Endothelial cell of umbilical vein (primary cell): ENCODE results near the gene IGFBPL1.

Experiments
- EZH2 ChIP-seq: IDR thresholded peaks from 2 replicates; pipeline ENCODE4 v1.6.1; 2012; ENCODE audit warnings: borderline replicate concordance, low read depth, mild to moderate bottlenecking, moderate library complexity, low read length, inconsistent platforms; ENCODE audit not compliant: severe bottlenecking
- FOS ChIP-seq: IDR thresholded peaks from 2 replicates; pipeline ENCODE4 v1.6.1; 2011; ENCODE audit warnings: mild to moderate bottlenecking, low read length, moderate library complexity, borderline replicate concordance; ENCODE audit not compliant: insufficient read depth
- GATA2 ChIP-seq: IDR thresholded peaks from 2 replicates; pipeline ENCODE4 v1.7.0; 2011; ENCODE audit warnings: low read depth, mild to moderate bottlenecking, moderate library complexity, mixed read lengths, low read length; ENCODE audit not compliant: insufficient read length, insufficient read depth
- JUN ChIP-seq: IDR thresholded peaks from 2 replicates; pipeline ENCODE4 v1.6.1; 2011; ENCODE audit warnings: borderline replicate concordance, low read depth; ENCODE audit not compliant: insufficient read length, insufficient read depth
- MYC ChIP-seq: IDR thresholded peaks from one replicate; pipeline ENCODE4 v1.6.1; 2011; ENCODE audit warnings: mild to moderate bottlenecking, low read depth, low read length
- POLR2A ChIP-seq: IDR thresholded peaks from 2 replicates; pipeline ENCODE4 v1.6.1; 2012; ENCODE audit warnings: low read depth, mild to moderate bottlenecking, control low read depth, low read length
- POLR2AphosphoS5 ChIP-seq: IDR thresholded peaks from 2 replicates; pipeline ENCODE4 v1.6.1; 2012; ENCODE audit warnings: low read depth, mild to moderate bottlenecking, control low read depth, low read length, moderate library complexity; ENCODE audit not compliant: insufficient read depth
- TF ChIP-seq, protein P1 (sequence below), 2 donors: IDR thresholded peaks; 1 replicate in 1 of 2; 2 replicates in 1 of 2; pipeline ENCODE4 v1.5.1; 2011; ENCODE audit warnings: low read length in 2 of 2, mild to moderate bottlenecking in 2 of 2, moderate library complexity in 2 of 2, control low read depth in 1 of 2, inconsistent platforms in 1 of 2, low read depth in 1 of 2; ENCODE audit not compliant: insufficient read depth in 1 of 2; ENCODE audit errors: extremely low read depth in 1 of 2
- TF ChIP-seq, protein P2 (sequence below): IDR thresholded peaks from 2 replicates; pipeline ENCODE4 v1.6.1; 2011; ENCODE audit not compliant: insufficient read depth, insufficient read length

DNA sequence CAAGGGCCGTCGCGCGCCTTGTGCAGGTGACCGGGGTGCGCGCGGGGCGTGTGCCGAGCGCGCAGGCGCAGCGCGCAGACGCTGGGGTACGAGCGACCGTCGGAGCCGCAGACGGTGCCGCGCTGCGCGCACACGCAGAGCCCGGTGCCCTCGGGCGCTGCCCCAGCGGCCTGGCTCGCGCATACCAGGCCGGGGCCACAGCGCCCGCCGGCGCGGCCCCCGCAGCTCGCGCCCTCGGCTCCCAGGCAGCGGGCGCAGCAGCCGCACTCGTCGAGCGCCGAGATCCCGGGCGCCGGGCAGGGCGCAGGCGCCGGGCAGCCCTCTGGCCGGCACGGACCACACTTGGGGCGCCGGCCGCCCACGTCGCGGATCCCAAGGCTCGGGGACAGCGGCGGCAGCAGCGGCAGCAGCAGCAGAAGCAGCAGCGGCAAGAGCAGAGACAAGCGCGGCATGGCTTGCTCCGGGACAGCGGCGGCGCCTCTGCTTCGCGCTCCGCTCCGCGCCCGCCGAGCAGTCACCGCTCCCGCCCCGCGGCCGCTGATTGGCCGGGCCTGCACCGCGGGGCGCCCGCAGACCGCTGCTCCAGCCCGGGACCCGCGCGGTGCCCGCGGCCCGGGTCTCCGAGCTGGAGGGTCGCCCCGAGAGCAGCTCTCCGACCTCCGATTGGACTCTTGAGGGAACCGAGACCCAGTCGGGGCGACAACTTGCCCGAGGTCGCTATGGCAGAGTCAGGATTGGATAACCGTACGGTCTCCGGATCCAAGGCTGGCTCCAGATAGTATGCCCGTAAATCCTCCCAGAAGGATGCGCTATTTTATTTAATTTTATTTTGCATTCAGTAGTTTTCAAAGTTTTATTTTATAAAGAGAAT is at the start of gene IGFBPL1:
- no peak for TF ChIP-seq POLR2AphosphoS5
- TF ChIP-seq, protein P1, sequence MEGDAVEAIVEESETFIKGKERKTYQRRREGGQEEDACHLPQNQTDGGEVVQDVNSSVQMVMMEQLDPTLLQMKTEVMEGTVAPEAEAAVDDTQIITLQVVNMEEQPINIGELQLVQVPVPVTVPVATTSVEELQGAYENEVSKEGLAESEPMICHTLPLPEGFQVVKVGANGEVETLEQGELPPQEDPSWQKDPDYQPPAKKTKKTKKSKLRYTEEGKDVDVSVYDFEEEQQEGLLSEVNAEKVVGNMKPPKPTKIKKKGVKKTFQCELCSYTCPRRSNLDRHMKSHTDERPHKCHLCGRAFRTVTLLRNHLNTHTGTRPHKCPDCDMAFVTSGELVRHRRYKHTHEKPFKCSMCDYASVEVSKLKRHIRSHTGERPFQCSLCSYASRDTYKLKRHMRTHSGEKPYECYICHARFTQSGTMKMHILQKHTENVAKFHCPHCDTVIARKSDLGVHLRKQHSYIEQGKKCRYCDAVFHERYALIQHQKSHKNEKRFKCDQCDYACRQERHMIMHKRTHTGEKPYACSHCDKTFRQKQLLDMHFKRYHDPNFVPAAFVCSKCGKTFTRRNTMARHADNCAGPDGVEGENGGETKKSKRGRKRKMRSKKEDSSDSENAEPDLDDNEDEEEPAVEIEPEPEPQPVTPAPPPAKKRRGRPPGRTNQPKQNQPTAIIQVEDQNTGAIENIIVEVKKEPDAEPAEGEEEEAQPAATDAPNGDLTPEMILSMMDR (IDR thresholded peaks at IDR 0.05; ENCODE audit: extremely low read depth in 1 of 2, insufficient read depth in 1 of 2, low read depth in 1 of 2, low read length in 2 of 2), result no peak
- TF ChIP-seq JUN, result no peak
- no peak for TF ChIP-seq POLR2A
- TF ChIP-seq, protein P2, sequence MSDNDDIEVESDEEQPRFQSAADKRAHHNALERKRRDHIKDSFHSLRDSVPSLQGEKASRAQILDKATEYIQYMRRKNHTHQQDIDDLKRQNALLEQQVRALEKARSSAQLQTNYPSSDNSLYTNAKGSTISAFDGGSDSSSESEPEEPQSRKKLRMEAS, result no peak
- no peak for TF ChIP-seq MYC
- TF ChIP-seq EZH2, result no peak
- TF ChIP-seq FOS, result no peak
- TF ChIP-seq GATA2, result no peak
